Suprapubic skin (tissue), 3 donors: Measurements from ENCODE around the gene BCAT1.

Experiments used
- EP300 ChIP-seq: sonication (generic); formaldehyde crosslinking; IDR thresholded peaks from one replicate; pipeline ENCODE4 v1.6.1; 2017; ENCODE audit warnings: antibody characterized with exemption
- TF ChIP-seq, protein P1 (sequence below), 2 donors: fragments of 200-600 bp in 1 of 2; fragments of 450-650 bp in 1 of 2; sonication (generic) in 1 of 2; IDR thresholded peaks; one replicate each; pipeline ENCODE4 v1.5.1; 2016 to 2019; ENCODE audit warnings: antibody characterized with exemption in 2 of 2, mild to moderate bottlenecking in 1 of 2, moderate library complexity in 1 of 2

DNA sequence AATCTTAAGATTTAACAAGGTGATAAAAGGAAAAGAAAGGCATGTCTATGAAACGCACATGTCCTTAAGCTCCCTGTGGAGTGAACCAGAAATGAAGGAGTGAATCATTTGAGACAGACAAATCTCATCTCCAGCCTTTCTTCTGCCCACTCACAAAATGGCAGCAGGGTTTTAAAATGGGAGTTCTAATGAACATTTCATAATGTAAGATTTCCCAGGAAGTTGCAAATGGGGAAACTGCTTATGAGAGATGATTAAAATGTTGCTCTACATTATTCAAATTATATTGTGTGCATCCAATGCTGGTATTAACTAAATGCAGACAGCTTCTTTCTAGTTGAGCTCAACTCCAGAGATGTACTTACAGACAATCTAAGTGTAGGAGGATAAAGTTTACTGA, 76.7 kb downstream of the BCAT1 start:
- TF ChIP-seq EP300 = no peak
- TF ChIP-seq, protein P1, sequence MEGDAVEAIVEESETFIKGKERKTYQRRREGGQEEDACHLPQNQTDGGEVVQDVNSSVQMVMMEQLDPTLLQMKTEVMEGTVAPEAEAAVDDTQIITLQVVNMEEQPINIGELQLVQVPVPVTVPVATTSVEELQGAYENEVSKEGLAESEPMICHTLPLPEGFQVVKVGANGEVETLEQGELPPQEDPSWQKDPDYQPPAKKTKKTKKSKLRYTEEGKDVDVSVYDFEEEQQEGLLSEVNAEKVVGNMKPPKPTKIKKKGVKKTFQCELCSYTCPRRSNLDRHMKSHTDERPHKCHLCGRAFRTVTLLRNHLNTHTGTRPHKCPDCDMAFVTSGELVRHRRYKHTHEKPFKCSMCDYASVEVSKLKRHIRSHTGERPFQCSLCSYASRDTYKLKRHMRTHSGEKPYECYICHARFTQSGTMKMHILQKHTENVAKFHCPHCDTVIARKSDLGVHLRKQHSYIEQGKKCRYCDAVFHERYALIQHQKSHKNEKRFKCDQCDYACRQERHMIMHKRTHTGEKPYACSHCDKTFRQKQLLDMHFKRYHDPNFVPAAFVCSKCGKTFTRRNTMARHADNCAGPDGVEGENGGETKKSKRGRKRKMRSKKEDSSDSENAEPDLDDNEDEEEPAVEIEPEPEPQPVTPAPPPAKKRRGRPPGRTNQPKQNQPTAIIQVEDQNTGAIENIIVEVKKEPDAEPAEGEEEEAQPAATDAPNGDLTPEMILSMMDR (IDR thresholded peaks at IDR 0.05) = no peak
